Fibroblast of upper back skin (primary cell): Measurements from ENCODE around the gene ELOA.
"Not testable (repeated sequence)": the region's sequence is repeated elsewhere in the genome, so short reads cannot be mapped to it uniquely, and the experiment has no call there.

Experiments used
- DNase-seq: peaks from one replicate; pipeline ENCODE4 v3.0.0-alpha.2; 2013

ELOA gene

GRCh38 chr1:23743287-23744152, at the start of gene ELOA:
TSS of gene ELOA (plus strand) at chr1:23743471. CDS start at chr1:23743504, 33 bp downstream.
- DNase-seq: peak; percentile 58

DNA sequence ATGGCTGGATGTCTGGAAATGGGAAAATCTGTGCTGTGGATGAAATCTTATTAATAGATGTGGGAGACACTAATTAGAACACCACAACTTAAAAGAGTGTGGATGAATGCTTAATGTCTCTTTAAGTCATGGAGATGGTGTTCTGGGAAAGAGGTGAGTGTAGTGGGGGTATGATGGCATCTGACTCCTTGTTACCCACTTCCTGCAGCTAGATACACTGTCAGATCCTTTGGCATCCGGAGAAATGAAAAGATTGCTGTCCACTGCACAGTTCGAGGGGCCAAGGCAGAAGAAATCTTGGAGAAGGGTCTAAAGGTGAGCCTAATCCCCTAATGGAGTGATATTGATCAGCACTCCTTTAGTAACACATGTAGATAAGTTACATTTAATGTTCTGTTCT, 49.7 kb upstream of the ELOA start:
- no peak for DNase-seq

DNA sequence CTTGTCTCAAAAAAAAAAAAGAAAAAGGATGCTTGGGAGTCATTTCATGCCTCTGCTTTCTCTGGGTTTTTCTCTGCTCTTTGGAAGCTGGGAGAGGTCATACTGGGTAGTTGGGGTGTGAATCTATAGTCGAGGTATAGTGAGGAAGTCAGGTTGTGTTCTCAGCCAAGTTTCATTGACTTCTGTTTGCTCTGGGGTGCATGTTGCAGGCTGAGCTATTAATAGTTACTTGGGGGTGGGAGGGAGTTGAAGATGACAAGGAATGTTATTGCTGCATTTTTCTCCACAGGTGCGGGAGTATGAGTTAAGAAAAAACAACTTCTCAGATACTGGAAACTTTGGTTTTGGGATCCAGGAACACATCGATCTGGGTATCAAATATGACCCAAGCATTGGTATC, 48.9 kb upstream of the ELOA start:
- no peak for DNase-seq

- DNase-seq: no peak
Observed at GRCh38 chr1:23695667-23696066, 47.6 kb upstream of the ELOA start.

DNA sequence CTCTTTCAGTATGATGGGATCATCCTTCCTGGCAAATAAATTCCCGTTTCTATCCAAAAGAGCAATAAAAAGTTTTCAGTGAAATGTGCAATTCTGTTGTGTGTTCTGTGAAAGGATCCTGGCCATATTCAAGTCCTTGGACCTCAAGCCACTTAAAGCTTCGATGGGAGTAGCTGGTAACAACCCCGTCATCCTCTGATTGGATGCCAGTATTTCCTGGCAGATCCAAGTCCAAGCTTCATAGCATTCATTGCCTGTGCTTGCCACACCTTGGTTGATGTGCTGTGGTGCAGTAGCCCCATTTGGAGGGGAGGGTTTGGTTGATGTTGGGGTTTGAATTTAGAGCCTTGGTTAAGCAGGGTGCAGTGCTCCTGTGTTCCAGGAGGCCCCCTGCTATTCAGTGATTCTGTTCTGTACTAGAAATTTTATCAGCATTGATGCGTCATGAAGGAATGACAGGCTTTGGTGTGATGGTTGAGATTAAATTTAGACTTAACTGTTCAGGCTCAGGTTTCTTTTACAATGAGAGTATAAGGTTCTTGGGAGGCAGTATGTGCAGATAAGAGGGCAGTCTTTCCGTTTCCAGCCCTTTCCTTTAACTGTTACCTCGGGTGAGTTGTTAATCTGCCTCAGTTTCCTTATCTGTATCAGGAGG, 46.8 kb upstream of the ELOA start:
- DNase-seq: no peak

DNA sequence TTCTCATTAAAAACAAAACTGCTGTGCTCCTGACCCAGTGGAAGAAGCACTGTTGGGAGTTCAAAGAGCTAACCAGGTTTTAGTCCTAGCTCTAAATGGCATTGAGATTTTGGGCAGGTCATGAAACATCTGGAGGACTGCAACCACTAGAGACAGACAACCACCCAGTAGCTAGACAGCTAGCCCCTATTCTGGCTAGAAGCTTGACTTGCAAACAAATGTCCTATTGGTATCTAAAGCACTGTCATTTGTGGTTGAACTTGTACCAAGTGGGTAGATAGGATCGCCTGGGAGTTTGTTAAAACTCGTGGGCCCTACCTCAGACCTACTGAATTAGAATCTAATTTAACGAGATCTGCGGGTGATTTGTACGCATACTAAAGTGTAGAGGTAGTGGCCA, 44.8 kb upstream of the ELOA start:
- DNase-seq: no peak

GRCh38 chr1:23699280-23700179, 43.7 kb upstream of the ELOA start:
- DNase-seq: no peak

- DNase-seq: no peak
Observed at GRCh38 chr1:23701310-23701709, 42.0 kb upstream of the ELOA start.

DNA sequence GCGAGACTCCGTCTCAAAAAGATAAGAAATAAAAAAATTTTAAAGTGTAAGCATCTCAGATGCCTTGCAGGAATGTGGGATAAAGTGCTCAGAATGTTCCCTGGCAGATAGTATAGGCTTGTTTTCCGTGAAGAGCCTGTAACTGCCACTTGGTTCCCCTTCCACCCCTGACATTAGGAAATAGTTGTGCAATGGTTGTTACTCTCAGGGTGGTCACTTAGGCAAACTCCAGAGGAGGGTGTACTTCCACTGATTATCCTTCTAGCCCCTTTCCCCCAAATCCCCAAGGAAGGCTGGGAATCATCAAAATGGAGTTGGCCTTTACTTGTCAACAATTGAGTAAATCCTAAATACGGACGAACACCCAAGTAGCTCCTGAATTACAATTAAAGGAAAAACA, 41.3 kb upstream of the ELOA start:
- DNase-seq: no peak

DNA sequence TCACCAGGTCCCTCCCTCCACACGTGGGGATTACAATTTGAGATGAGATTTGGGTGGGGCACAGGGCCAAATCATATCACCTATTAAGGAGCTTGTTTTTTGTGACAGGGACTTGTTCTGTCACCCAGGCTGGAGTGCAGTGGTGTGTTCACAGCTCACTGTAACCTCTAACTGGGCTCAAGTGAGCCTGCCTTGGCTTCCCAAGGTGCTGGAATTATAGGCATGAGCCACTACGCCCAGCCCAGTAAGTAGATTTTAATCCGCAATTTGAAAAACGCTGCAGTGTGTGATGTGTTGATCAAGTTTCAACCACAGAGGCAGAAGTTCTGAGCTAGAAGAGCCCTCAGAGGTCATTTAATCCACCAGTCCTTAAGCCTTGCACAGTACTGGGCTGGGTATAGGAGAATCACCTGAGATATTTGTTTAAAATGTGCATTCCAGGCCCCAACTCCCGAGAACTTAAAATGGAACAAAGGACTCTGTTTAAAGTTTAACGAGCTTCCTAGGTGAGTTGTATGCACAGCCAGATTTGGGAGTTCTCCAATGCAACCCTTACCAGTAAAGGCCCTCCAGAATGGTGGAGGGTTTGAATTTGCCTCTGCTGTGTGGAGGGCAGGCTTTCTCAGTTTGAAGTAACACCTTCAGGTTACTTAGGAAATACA, 38.3 kb upstream of the ELOA start:
- no peak for DNase-seq

DNA sequence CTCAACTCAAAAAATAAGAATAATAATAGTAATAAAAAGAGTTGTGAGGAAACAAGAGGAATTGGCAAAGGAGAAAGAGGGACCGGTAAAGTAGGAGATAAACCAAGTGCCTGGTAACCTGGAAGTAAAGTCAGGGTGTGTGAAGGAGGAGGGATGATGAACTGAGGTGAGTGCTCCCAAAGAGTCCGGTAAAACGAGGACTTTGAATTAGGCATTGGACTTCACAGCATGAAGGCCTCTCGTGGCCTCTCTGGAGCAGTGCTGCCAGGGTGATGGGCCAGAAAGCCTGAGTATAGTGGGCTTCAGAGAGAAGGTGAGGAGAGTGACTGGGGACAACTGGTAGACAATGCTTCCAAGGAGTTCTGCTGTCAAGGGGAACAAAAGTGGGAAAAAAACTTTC, 34.0 kb upstream of the ELOA start:
- no peak for DNase-seq

DNA sequence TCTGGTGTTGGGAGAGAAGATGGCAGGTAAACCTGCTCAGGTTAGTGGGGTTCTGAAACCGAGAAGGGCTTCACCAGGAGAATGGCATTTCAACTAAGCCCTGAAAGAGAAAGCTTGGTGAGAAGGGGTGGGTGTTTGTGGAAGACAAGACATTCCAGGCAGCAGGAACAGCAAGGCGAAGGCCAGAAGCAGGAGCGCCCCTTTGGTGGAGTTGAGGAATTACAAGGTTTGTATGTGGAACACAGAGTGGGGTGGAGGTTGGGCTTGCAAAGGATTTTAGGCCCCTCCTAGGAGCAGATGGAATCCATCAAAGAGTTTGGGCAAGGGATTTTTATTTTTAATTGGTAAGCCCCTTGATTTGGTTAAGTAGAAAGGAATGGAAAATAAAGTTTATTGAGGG, 24.8 kb upstream of the ELOA start:
- peak; percentile 48 for DNase-seq

- peak; percentile 51 for DNase-seq
Observed at GRCh38 chr1:23719162-23719820, 24.0 kb upstream of the ELOA start.

- DNase-seq: no peak
Observed at GRCh38 chr1:23720256-23720995, 22.8 kb upstream of the ELOA start.

DNA sequence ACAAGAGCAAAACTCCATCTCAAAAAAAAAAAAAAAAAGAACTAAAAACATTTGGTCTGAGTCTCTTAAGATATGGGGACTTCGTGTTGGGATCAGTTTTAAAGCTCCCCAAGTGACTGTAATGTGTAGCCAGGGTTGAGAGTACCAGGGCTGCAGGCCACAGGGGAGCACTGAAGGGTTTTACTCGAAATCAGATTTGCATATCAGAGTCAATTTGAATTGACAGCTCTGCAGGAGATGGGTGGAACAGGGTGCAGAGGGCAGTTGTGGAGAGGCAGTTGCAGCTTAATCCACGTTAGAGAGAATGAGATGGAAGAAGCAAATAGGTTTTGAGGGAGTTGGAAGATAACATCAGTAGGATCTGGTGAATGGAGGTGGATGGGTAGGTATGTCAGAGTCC, 20.6 kb upstream of the ELOA start:
- DNase-seq: no peak

DNA sequence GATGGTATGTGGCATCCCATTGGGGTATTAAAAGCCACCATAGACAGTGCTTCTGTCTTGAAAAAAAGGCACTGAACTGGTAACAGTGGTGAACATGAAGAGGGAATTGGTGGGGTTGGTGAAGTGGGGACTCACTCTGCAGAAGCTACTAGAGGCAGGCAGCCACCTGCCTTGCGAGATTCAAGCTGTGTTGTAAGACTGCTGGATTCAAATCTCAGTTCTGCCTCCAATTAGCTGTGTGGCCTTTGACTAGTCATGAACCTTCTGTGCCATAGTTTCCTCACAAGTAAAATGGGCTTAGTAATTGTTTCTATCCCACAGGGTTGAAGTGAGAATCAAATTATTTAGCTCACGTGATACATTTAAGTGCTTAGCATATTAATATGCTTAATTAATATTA, 16.6 kb upstream of the ELOA start:
- no peak for DNase-seq

- DNase-seq: no peak
Observed at GRCh38 chr1:23727362-23727811, 15.9 kb upstream of the ELOA start.

- peak; percentile 40 for DNase-seq
Observed at GRCh38 chr1:23732363-23733224, 10.7 kb upstream of the ELOA start.

DNA sequence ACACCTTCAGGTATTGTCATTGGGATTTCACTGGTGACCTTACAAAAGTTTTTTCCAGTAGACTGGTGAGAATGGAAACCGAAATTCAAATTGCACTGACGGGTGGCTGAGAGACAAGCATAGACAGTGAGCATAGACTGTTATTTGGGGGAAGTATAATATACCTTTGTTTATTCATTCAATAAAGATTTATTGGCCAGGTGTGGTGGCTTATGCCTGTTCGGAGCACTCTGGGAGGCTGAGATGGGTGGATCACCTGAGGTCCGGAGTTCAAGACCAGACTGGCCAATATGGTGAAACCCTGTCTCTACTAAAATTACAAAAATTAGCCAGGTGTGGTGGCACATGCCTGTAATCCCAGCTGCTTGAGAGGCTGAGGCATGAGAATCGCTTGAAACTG, 10.0 kb upstream of the ELOA start:
- not testable (repeated sequence) for DNase-seq

GRCh38 chr1:23736437-23737134, 6.7 kb upstream of the ELOA start:
- DNase-seq: no peak
